Esophagus squamous epithelium (tissue), 4 donors: ENCODE results near the gene CFAP20DC.

Source experiments
- CTCF ChIP-seq, 6 experiments: fragments of 450-650 bp in 4 of 6; fragments of 200-600 bp in 2 of 6; sonication (generic) in 2 of 6; IDR thresholded peaks; one replicate each; pipeline ENCODE4 v1.5.1; 2016 to 2019; ENCODE audit warnings: antibody characterized with exemption in 6 of 6, mild to moderate bottlenecking in 4 of 6, moderate library complexity in 4 of 6
- POLR2A ChIP-seq, 4 donors: fragments of 450-650 bp; IDR thresholded peaks; one replicate each; pipeline ENCODE4 v1.6.1; 2017; ENCODE audit warnings: antibody characterized with exemption in 4 of 4, mild to moderate bottlenecking in 4 of 4, moderate library complexity in 3 of 4

GRCh38 chr3:58863206-58863605, 186.6 kb downstream of the CFAP20DC start:
- TF ChIP-seq CTCF (IDR thresholded peaks at IDR 0.05): no peak
- TF ChIP-seq POLR2A (IDR thresholded peaks at IDR 0.05): no peak
